H9 (cell line): ENCODE data around the gene EBF4. TPM values are rescaled to one million over a fixed set of nuclear protein-coding genes. Genes with fewer than 3 reads are reported as not detected.

Experiments used
- DNase-seq: peaks from one replicate; pipeline ENCODE4 v3.0.0-alpha.2; 2017
- H2AFZ ChIP-seq: one replicate; pipeline ENCODE4 v1.6.1; 2013; ENCODE audit warnings: mild to moderate bottlenecking, low read length, control low read depth, moderate library complexity
- H2AK5ac ChIP-seq: 2 replicates; pipeline ENCODE4 v1.6.1; 2013; ENCODE audit warnings: low read length, control low read depth, mixed read lengths; ENCODE audit not compliant: insufficient read length
- H2BK120ac ChIP-seq: one replicate; pipeline ENCODE4 v1.6.1; 2013; ENCODE audit warnings: low read depth, mild to moderate bottlenecking, low read length, control low read depth, inconsistent platforms; ENCODE audit not compliant: poor library complexity, severe bottlenecking
- H2BK12ac ChIP-seq: 2 replicates; pipeline ENCODE4 v1.6.1; 2013; ENCODE audit warnings: low read length, control low read depth, mixed read lengths, low read depth; ENCODE audit not compliant: insufficient read length
- H2BK15ac ChIP-seq: 2 replicates; pipeline ENCODE4 v1.6.1; 2013; ENCODE audit warnings: low read depth, low read length, control low read depth
- H2BK20ac ChIP-seq: one replicate; pipeline ENCODE4 v1.6.1; 2013; ENCODE audit warnings: low read depth, mild to moderate bottlenecking, low read length, control low read depth, inconsistent platforms; ENCODE audit not compliant: poor library complexity, severe bottlenecking
- H2BK5ac ChIP-seq: 2 replicates; pipeline ENCODE4 v1.6.1; 2013; ENCODE audit warnings: low read length, control low read depth, mixed read lengths; ENCODE audit not compliant: insufficient read length
- H3K14ac ChIP-seq: 2 replicates; pipeline ENCODE4 v1.6.1; 2013; ENCODE audit warnings: low read length, control low read depth; ENCODE audit not compliant: insufficient read depth
- H3K18ac ChIP-seq: 2 replicates; pipeline ENCODE4 v1.6.1; 2013; ENCODE audit warnings: low read depth, mild to moderate bottlenecking, mixed read lengths, low read length, control low read depth; ENCODE audit not compliant: insufficient read length
- H3K23ac ChIP-seq: 2 replicates; pipeline ENCODE4 v1.6.1; 2013; ENCODE audit warnings: low read length, control low read depth, mixed read lengths, low read depth; ENCODE audit not compliant: insufficient read length
- H3K23me2 ChIP-seq: 2 replicates; pipeline ENCODE4 v1.6.1; 2013; ENCODE audit warnings: low read depth, mild to moderate bottlenecking, mixed read lengths, low read length, control low read depth; ENCODE audit not compliant: insufficient read length, poor library complexity, severe bottlenecking
- H3K27ac ChIP-seq: 2 replicates; pipeline ENCODE4 v1.5.1; 2013; ENCODE audit warnings: low read length, control low read depth, mixed read lengths, low read depth; ENCODE audit not compliant: insufficient read length
- H3K27me3 ChIP-seq: 2 replicates; pipeline ENCODE4 v1.6.1; 2013; ENCODE audit warnings: low read length, control low read depth, inconsistent platforms; ENCODE audit not compliant: insufficient read depth
- H3K4ac ChIP-seq: 2 replicates; pipeline ENCODE4 v1.6.1; 2013; ENCODE audit warnings: low read depth, mild to moderate bottlenecking, control low read depth, inconsistent platforms, low read length, moderate library complexity
- H3K4me1 ChIP-seq: 2 replicates; pipeline ENCODE4 v1.6.1; 2013; ENCODE audit warnings: low read length, control low read depth, inconsistent platforms; ENCODE audit not compliant: insufficient read depth
- H3K4me2 ChIP-seq: 2 replicates; pipeline ENCODE4 v1.6.1; 2013; ENCODE audit warnings: low read length, control low read depth, mixed read lengths; ENCODE audit not compliant: insufficient read length, insufficient read depth
- H3K56ac ChIP-seq: 2 replicates; pipeline ENCODE4 v1.6.1; 2013; ENCODE audit warnings: low read depth, mild to moderate bottlenecking, mixed read lengths, low read length, control low read depth; ENCODE audit not compliant: insufficient read length
- H3K79me1 ChIP-seq: 2 replicates; pipeline ENCODE4 v1.6.1; 2013; ENCODE audit warnings: low read depth, mild to moderate bottlenecking, moderate library complexity, low read length, control low read depth, inconsistent platforms; ENCODE audit not compliant: insufficient read depth, poor library complexity, severe bottlenecking
- H3K79me2 ChIP-seq: 2 replicates; pipeline ENCODE4 v1.6.1; 2013; ENCODE audit warnings: low read length, control low read depth, inconsistent platforms; ENCODE audit not compliant: insufficient read depth
- H3K9ac ChIP-seq: 2 replicates; pipeline ENCODE4 v1.6.1; 2013; ENCODE audit warnings: low read length, control low read depth, mixed read lengths; ENCODE audit not compliant: insufficient read length; ENCODE audit errors: extremely low read depth
- H3K9me3 ChIP-seq: one replicate; pipeline ENCODE4 v1.6.1; 2013; ENCODE audit warnings: low read depth, low read length, inconsistent platforms; ENCODE audit not compliant: control insufficient read depth
- H3T11ph ChIP-seq: one replicate; pipeline ENCODE4 v1.6.1; 2013; ENCODE audit warnings: mild to moderate bottlenecking, low read length, control low read depth, inconsistent platforms
- H4K20me1 ChIP-seq: one replicate; pipeline ENCODE4 v1.6.1; 2013; ENCODE audit not compliant: control insufficient read depth, insufficient read length, insufficient read depth
- H4K5ac ChIP-seq: 2 replicates; pipeline ENCODE4 v1.6.1; 2013; ENCODE audit warnings: low read depth, mild to moderate bottlenecking, mixed read lengths, low read length, control low read depth; ENCODE audit not compliant: insufficient read length
- H4K8ac ChIP-seq: replicated peaks from 2 replicates; pipeline ENCODE4 v1.6.1; 2013; ENCODE audit warnings: low read length, control low read depth, mixed read lengths, low read depth; ENCODE audit not compliant: insufficient read length
- H4K91ac ChIP-seq: 2 replicates; pipeline ENCODE4 v1.6.1; 2013; ENCODE audit warnings: low read depth, mild to moderate bottlenecking, moderate library complexity, mixed read lengths, low read length, control low read depth; ENCODE audit not compliant: insufficient read length
- H3K27ac Mint-ChIP-seq, 3 experiments: 2 replicates in 2 of 3; 3 replicates in 1 of 3; pipeline ENCODE4 v1.8.0; 2020 to 2021; ENCODE audit warnings: mixed read lengths in 3 of 3, mild to moderate bottlenecking in 1 of 3, moderate library complexity in 1 of 3
- H3K27me3 Mint-ChIP-seq: 2 replicates; pipeline ENCODE4 v1.8.0; 2021; ENCODE audit warnings: low read depth, mild to moderate bottlenecking, moderate library complexity, mixed read lengths
- H3K36me3 Mint-ChIP-seq, 3 experiments: 2 replicates in 2 of 3; 3 replicates in 1 of 3; pipeline ENCODE4 v1.8.0; 2020 to 2021; ENCODE audit warnings: low read depth in 3 of 3, mixed read lengths in 3 of 3; ENCODE audit not compliant: insufficient read depth in 1 of 3
- H3K4me1 Mint-ChIP-seq, 2 experiments: 2 replicates each; pipeline ENCODE4 v1.8.0; 2020; ENCODE audit warnings: mixed read lengths in 2 of 2
- H3K4me3 Mint-ChIP-seq, 2 experiments: 2 replicates in 1 of 2; 3 replicates in 1 of 2; pipeline ENCODE4 v1.8.0; 2020 to 2021; ENCODE audit warnings: mild to moderate bottlenecking in 2 of 2, mixed read lengths in 2 of 2, moderate library complexity in 1 of 2
- H3K9me3 Mint-ChIP-seq, 2 experiments: 2 replicates in 1 of 2; 3 replicates in 1 of 2; pipeline ENCODE4 v1.8.0; 2020; ENCODE audit warnings: mild to moderate bottlenecking in 2 of 2, mixed read lengths in 2 of 2, moderate library complexity in 1 of 2
- CTCF ChIP-seq: fragments of 200-600 bp; sonication (generic); conservative IDR thresholded peaks from 3 replicates; pipeline ENCODE4 v1.8.0; 2021; ENCODE audit warnings: antibody characterized with exemption, mild to moderate bottlenecking
- WGBS: extraction: QIAGEN DNeasy Blood & Tissue Kit; methylation state at CpG from one replicate; pipeline ENCODE4 v1.1.7; 2013; ENCODE audit warnings: missing lambda C conversion rate, low lambda C conversion rate, mixed read lengths; ENCODE audit not compliant: insufficient read length; ENCODE audit errors: extremely low coverage; 5-methylcytosine and 5-hydroxymethylcytosine counted together
- total RNA-seq: library from RNA; stranded (reverse); gene quantifications from 2 replicates; pipeline ENCODE4 v1.2.1, GENCODE V29; 2021

EBF4 gene
- total RNA-seq, 1 experiment from 2014 or later, result 3.9 TPM

GRCh38 chr20:2745060-2745910 lies 52.7 kb downstream of the EBF4 start:
- Histone ChIP-seq H3K4ac (no peak overlapping the region), H3K14ac (no peak overlapping the region), H3K9ac (no peak overlapping the region), H3K79me2 (no peaks in the 10 kb centered on the region), H2BK15ac (no peak overlapping the region), H3K23ac (no peak overlapping the region), H4K20me1 (no peaks in the 10 kb centered on the region), H3K56ac (no peak overlapping the region), H2AK5ac (no peak overlapping the region), H3K18ac (no peak overlapping the region), H3K79me1 (no peaks in the 10 kb centered on the region), H3K4me1 (no peaks in the 10 kb centered on the region; the same call in 1 of the 2 replicates), H4K91ac (no peak overlapping the region), H2BK20ac (no peak overlapping the region), H4K8ac (no peak overlapping the region), H3K23me2 (peaks cover 6% of the 10 kb centered on the region), H2BK12ac (no peak overlapping the region), H3T11ph (no peak overlapping the region), H2BK120ac (no peak overlapping the region), H2AFZ (no peak overlapping the region), H3K27me3 (peaks cover 30% of the 10 kb centered on the region), H4K5ac (no peak overlapping the region), H3K27ac (no peak overlapping the region), H2BK5ac (no peak overlapping the region), H3K4me2 (no peak overlapping the region), H3K9me3 (no peaks in the 10 kb centered on the region)
- no peak overlapping the region for H3K27ac Mint-ChIP-seq
- no peak overlapping the region for H3K4me3 Mint-ChIP-seq
- peaks cover 97% of the 10 kb centered on the region for H3K27me3 Mint-ChIP-seq
- no peak for DNase-seq
- no peaks in the 10 kb centered on the region for H3K36me3 Mint-ChIP-seq
- TF ChIP-seq CTCF, result no peak
- H3K9me3 Mint-ChIP-seq, result no peaks in the 10 kb centered on the region; a peak in 3 of 5 replicates
- WGBS, result no CpG with 5 or more reads among the region's 12 CpGs
- peaks cover 26 to 35% of the 10 kb centered on the region in 2 experiments for H3K4me1 Mint-ChIP-seq
